Thyroid gland (tissue), 4 donors: Measurements from ENCODE around the gene SAFB2. TPM values are rescaled to one million over a fixed set of nuclear protein-coding genes. Genes with fewer than 3 reads are reported as not detected.

Source experiments
- DNase-seq, 2 donors: peaks; one replicate each; pipeline ENCODE4 v3.0.0-alpha.2; 2019
- H3K27ac ChIP-seq, 3 donors: fragments of 200-600 bp; sonication (generic); 1 replicate in 2 of 3; 2 replicates in 1 of 3; pipeline ENCODE4 v1.5.1; 2016 to 2019; ENCODE audit warnings: mild to moderate bottlenecking in 1 of 3, moderate library complexity in 1 of 3
- H3K27me3 ChIP-seq: fragments of 200-600 bp; sonication (generic); one replicate; pipeline ENCODE4 v1.5.1; 2019
- H3K36me3 ChIP-seq, 2 donors: fragments of 200-600 bp; sonication (generic); one replicate each; pipeline ENCODE4 v1.5.1; 2016 to 2019
- H3K4me1 ChIP-seq, 2 donors: fragments of 200-600 bp; sonication (generic); one replicate each; pipeline ENCODE4 v1.5.1; 2017 to 2019
- H3K4me3 ChIP-seq, 3 donors: fragments of 200-600 bp; sonication (generic); replicated peaks in 1 of 3; 1 replicate in 2 of 3; 2 replicates in 1 of 3; pipeline ENCODE4 v1.5.1; 2016; ENCODE audit warnings: mild to moderate bottlenecking in 1 of 3
- H3K9me3 ChIP-seq: fragments of 200-600 bp; sonication (generic); one replicate; pipeline ENCODE4 v1.5.1; 2017
- CTCF ChIP-seq, 6 experiments: fragments of 200-600 bp in 3 of 6; fragments of 450-650 bp in 3 of 6; sonication (generic) in 3 of 6; IDR thresholded peaks; one replicate each; pipeline ENCODE4 v1.5.1; 2016 to 2019; ENCODE audit warnings: antibody characterized with exemption in 6 of 6, mild to moderate bottlenecking in 2 of 6, inconsistent platforms in 1 of 6, moderate library complexity in 1 of 6
- POLR2A ChIP-seq, 2 donors: fragments of 450-650 bp; IDR thresholded peaks; one replicate each; pipeline ENCODE4 v1.6.1; 2017; ENCODE audit warnings: antibody characterized with exemption in 2 of 2, mild to moderate bottlenecking in 2 of 2, moderate library complexity in 1 of 2
- WGBS, 2 donors: methylation state at CpG; one replicate each; pipeline ENCODE4 v1.1.5; 2017; 5-methylcytosine and 5-hydroxymethylcytosine counted together
- intact Hi-C: fragments of 100-400 bp; cut with DNase I; formaldehyde crosslinking; loops from one replicate; pipeline ENCODE4 v1.15.1; 2023
- total RNA-seq, 4 donors: library from RNA; depleted of rRNA; stranded (reverse); fragments of >200 nt; gene quantifications; one replicate each; pipeline ENCODE4 v1.2.3, GENCODE V29; 2016

SAFB2 gene
- total RNA-seq, 4 donors from 2014 or later = 52.2 to 74.5 (median 65.3) TPM

- WGBS, 2 donors = 93 to 95% methylated on average over 18 of the region's 18 CpGs
- no peak for TF ChIP-seq CTCF (IDR thresholded peaks at IDR 0.05)
- TF ChIP-seq POLR2A (IDR thresholded peaks at IDR 0.05) = no peak
These were observed 27.4 kb downstream of the SAFB2 start for GRCh38 chr19:5595129-5595528.

GRCh38 chr19:5594521-5594950 lies 28.0 kb downstream of the SAFB2 start:
- no peaks in the 10 kb centered on the region for H3K9me3 ChIP-seq
- 95 to 96% methylated on average over 7 of the region's 7 CpGs for whole genome bisulfite sequencing, 2 donors
- no peaks in the 10 kb centered on the region for H3K4me1 ChIP-seq
- no peak for TF ChIP-seq POLR2A (IDR thresholded peaks at IDR 0.05)
- no peak for TF ChIP-seq CTCF (IDR thresholded peaks at IDR 0.05)
- DNase-seq = no peak
- peaks cover 95 to 98% of the 10 kb centered on the region in 2 donors for H3K36me3 ChIP-seq
- no peak overlapping the region for H3K27ac ChIP-seq
- intact Hi-C loops = no loop called here
- H3K27me3 ChIP-seq = no peaks in the 10 kb centered on the region
- H3K4me3 ChIP-seq = no peak overlapping the region

More at GRCh38 chr19:5595129-5595528, 27.4 kb downstream of the SAFB2 start:
- Histone ChIP-seq H3K9me3 (no peaks in the 10 kb centered on the region), H3K36me3 (peaks cover 95 to 98% of the 10 kb centered on the region in 2 donors), H3K4me1 (no peaks in the 10 kb centered on the region), H3K27me3 (no peaks in the 10 kb centered on the region), H3K27ac (no peak overlapping the region), H3K4me3 (no peak overlapping the region)
- DNase-seq = no peak
- intact Hi-C loops = no loop called here

- intact Hi-C loops = no loop called here
- H3K4me1 ChIP-seq = no peaks in the 10 kb centered on the region
- no peaks in the 10 kb centered on the region for H3K9me3 ChIP-seq
- peaks cover 95 to 98% of the 10 kb centered on the region in 2 donors for H3K36me3 ChIP-seq
- no peak overlapping the region for H3K27ac ChIP-seq
- TF ChIP-seq POLR2A (IDR thresholded peaks at IDR 0.05) (no peak), CTCF (IDR thresholded peaks at IDR 0.05) (no peak)
- 94 to 96% methylated on average over 66 to 67 of the region's 67 CpGs for WGBS, 2 donors
- DNase-seq = no peak
- no peak overlapping the region for H3K4me3 ChIP-seq
- no peaks in the 10 kb centered on the region for H3K27me3 ChIP-seq
These were observed 29.0 kb downstream of the SAFB2 start for GRCh38 chr19:5593343-5594255.

DNA sequence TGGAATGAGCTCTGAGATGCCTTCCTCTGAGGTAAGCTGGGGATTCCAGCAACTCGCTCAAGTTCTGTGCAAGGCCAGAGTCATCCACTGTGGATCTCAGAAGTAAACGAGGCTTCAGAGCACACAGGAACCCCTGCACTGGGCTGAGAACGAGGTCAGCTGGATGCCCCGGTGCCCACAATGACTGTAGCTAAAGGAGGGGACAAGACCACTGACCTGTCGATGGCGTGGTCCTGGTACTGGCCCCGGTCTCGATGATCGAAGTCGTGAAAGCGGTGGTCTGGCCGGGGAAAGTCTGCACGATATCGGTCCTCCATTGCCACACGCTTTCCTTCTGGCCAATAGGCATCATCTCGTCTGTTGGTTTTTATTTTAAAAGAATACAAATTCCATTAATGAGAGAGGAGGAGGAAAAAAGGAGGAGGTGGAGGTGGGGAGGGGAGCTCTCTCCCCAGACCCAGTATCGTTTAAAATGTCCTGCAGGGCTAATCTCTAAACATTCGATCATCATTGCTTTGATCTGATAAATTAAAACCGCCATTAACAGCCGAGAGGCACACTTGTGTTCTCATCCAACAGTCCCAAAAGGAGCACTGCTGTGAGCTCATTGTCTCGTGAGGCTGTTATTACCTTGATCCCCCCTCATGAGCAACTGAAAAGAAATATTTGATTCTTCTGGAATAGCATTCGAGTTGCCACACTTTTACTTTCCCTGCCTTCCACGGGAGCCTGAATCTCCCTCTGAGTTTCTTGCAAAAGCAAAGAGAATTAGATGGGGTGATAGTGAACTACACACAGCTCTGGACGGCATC lies 29.8 kb downstream of the SAFB2 start:
- DNase-seq = no peak
- H3K4me3 ChIP-seq = no peak overlapping the region
- 92% methylated on average over 24 of the region's 24 CpGs for WGBS, 2 donors
- H3K4me1 ChIP-seq = no peaks in the 10 kb centered on the region
- no peaks in the 10 kb centered on the region for H3K9me3 ChIP-seq
- TF ChIP-seq POLR2A (IDR thresholded peaks at IDR 0.05) (no peak), CTCF (IDR thresholded peaks at IDR 0.05) (no peak)
- H3K27ac ChIP-seq = no peak overlapping the region
- H3K36me3 ChIP-seq = peaks cover 95 to 98% of the 10 kb centered on the region in 2 donors
- intact Hi-C loops = no loop called here
- H3K27me3 ChIP-seq = no peaks in the 10 kb centered on the region
